ENCODE data around the gene ARHGEF6. TPM values are rescaled to one million over a fixed set of nuclear protein-coding genes. Genes with fewer than 3 reads are reported as not detected.

The ARHGEF6 gene
- total RNA-seq, 2 donors from 2014 or later = 5.7 to 8.2 TPM

- WGBS, 2 donors = 44 to 50% methylated on average over 1 of the region's 1 CpG
- H3K27me3 ChIP-seq = no peaks in the 10 kb centered on the region
These were observed 137.5 kb downstream of the ARHGEF6 start for GRCh38 chrX:136643243-136643642.

GRCh38 chrX:136639506-136640176 is 141.1 kb downstream of the ARHGEF6 start:
- TF ChIP-seq POLR2A (IDR thresholded peaks at IDR 0.05) (no peak), CTCF (IDR thresholded peaks at IDR 0.05) (no peak)
- Histone ChIP-seq H3K9me3 (no peaks in the 10 kb centered on the region), H3K27me3 (no peaks in the 10 kb centered on the region), H3K27ac (no peak overlapping the region), H3K4me3 (no peak overlapping the region), H3K4me1 (no peaks in the 10 kb centered on the region), H3K36me3 (replicated peaks in 1 of 2; ENCODE audit: insufficient read depth in 1 of 2, low read depth in 2 of 2) (no peaks in the 10 kb centered on the region)
- DNase-seq = no peak
- intact Hi-C loops (cut with DNase I) = no loop called here
- 46 to 55% methylated on average over 4 to 6 of the region's 8 CpGs for WGBS, 2 donors
- no peak for ATAC-seq

More at GRCh38 chrX:136643243-136643642, 137.5 kb downstream of the ARHGEF6 start:
- Histone ChIP-seq H3K4me3 (no peak overlapping the region), H3K36me3 (replicated peaks in 1 of 2; ENCODE audit: insufficient read depth in 1 of 2, low read depth in 2 of 2) (no peaks in the 10 kb centered on the region), H3K9me3 (no peaks in the 10 kb centered on the region), H3K4me1 (no peaks in the 10 kb centered on the region), H3K27ac (no peak overlapping the region)
- intact Hi-C loops (cut with DNase I) = no loop called here
- TF ChIP-seq CTCF (IDR thresholded peaks at IDR 0.05) = no peak
- TF ChIP-seq POLR2A (IDR thresholded peaks at IDR 0.05) = no peak
- DNase-seq (no peak), ATAC-seq (no peak)

GRCh38 chrX:136636121-136636520 is 144.6 kb downstream of the ARHGEF6 start:
- no peaks in the 10 kb centered on the region for H3K27me3 ChIP-seq
- TF ChIP-seq CTCF (IDR thresholded peaks at IDR 0.05) (no peak), POLR2A (IDR thresholded peaks at IDR 0.05) (no peak)
- no peaks in the 10 kb centered on the region for H3K9me3 ChIP-seq
- intact Hi-C loops (cut with DNase I) = no loop called here
- no peak overlapping the region for H3K27ac ChIP-seq
- no peak for ATAC-seq
- H3K36me3 ChIP-seq (replicated peaks in 1 of 2; ENCODE audit: insufficient read depth in 1 of 2, low read depth in 2 of 2) = no peaks in the 10 kb centered on the region
- DNase-seq = no peak
- no peak overlapping the region for H3K4me3 ChIP-seq
- H3K4me1 ChIP-seq = no peaks in the 10 kb centered on the region
- WGBS, 2 donors = 11 to 29% methylated on average over 2 of the region's 3 CpGs

GRCh38 chrX:136635235-136635634 is 145.5 kb downstream of the ARHGEF6 start:
- ATAC-seq = no peak

More at GRCh38 chrX:136635235-136635634, 145.5 kb downstream of the ARHGEF6 start:
- intact Hi-C loops (cut with DNase I) = no loop called here
- H3K27ac ChIP-seq = no peak overlapping the region
- H3K36me3 ChIP-seq (replicated peaks in 1 of 2; ENCODE audit: insufficient read depth in 1 of 2, low read depth in 2 of 2) = no peaks in the 10 kb centered on the region
- WGBS, 2 donors = 60 to 71% methylated on average over 5 to 6 of the region's 6 CpGs
- no peaks in the 10 kb centered on the region for H3K9me3 ChIP-seq
- H3K4me1 ChIP-seq = no peaks in the 10 kb centered on the region
- TF ChIP-seq POLR2A (IDR thresholded peaks at IDR 0.05) = no peak
- no peak for TF ChIP-seq CTCF (IDR thresholded peaks at IDR 0.05)
- DNase-seq = no peak
- H3K4me3 ChIP-seq = no peak overlapping the region
- no peaks in the 10 kb centered on the region for H3K27me3 ChIP-seq
